CD4-positive, alpha-beta T cell (primary cell): Measurements from ENCODE around the gene CHST15. TPM values are rescaled to one million over a fixed set of nuclear protein-coding genes. Genes with fewer than 3 reads are reported as not detected.
"Not testable (repeated sequence)": the region's sequence is repeated elsewhere in the genome, so short reads cannot be mapped to it uniquely, and the experiment has no call there.

Experiments used
- ATAC-seq: fragments of 200-7000 bp; cut with Tn5 transposase; one replicate; pipeline ENCODE4 v1.10.0; 2022; ENCODE audit warnings: mild to moderate bottlenecking; ENCODE audit not compliant: poor library complexity
- CTCF ChIA-PET: fragments of 350-600 bp; sonication (Branson Sonifier 250); formaldehyde crosslinking; loops from one replicate; lab custom pipeline; 2021; ENCODE audit warnings: antibody characterized with exemption, inconsistent platforms; lab: Charles Lee
- POLR2A ChIA-PET: fragments of 350-600 bp; sonication (Branson Sonifier 250); formaldehyde crosslinking; loops from one replicate; lab custom pipeline; 2021; ENCODE audit warnings: antibody characterized with exemption, inconsistent platforms; lab: Charles Lee
- DNase-seq, 14 experiments: peaks; one replicate each; pipeline ENCODE4 v3.0.0-alpha.2; 2013 to 2020; ENCODE audit warnings: mixed read lengths in 2 of 14
- H3K27ac ChIP-seq, 2 donors: one replicate each; pipeline versions ENCODE4 v1.5.1 to v1.7.0; 2013; ENCODE audit warnings: low read length in 2 of 2, low read depth in 1 of 2, mild to moderate bottlenecking in 1 of 2
- H3K27me3 ChIP-seq, 2 experiments: 1 replicate in 1 of 2; 2 replicates in 1 of 2; pipeline versions ENCODE4 v1.6.1 to v1.7.0; 2013; ENCODE audit warnings: low read length in 2 of 2, control low read depth in 1 of 2, mild to moderate bottlenecking in 1 of 2, moderate library complexity in 1 of 2; ENCODE audit not compliant: insufficient read depth in 2 of 2, control insufficient read depth in 1 of 2
- H3K36me3 ChIP-seq: one replicate; pipeline ENCODE4 v1.6.1; 2013; ENCODE audit warnings: low read length, control low read depth; ENCODE audit not compliant: insufficient read depth
- H3K4me1 ChIP-seq: one replicate; pipeline ENCODE4 v1.6.1; 2013; ENCODE audit warnings: low read length, control low read depth; ENCODE audit not compliant: insufficient read depth
- H3K4me3 ChIP-seq: one replicate; pipeline ENCODE4 v1.5.1; 2013; ENCODE audit warnings: mild to moderate bottlenecking, low read length, moderate library complexity
- H3K9me3 ChIP-seq, 2 experiments: 1 replicate in 1 of 2; 2 replicates in 1 of 2; pipeline versions ENCODE4 v1.6.1 to v1.7.0; 2013; ENCODE audit warnings: low read length in 2 of 2, mild to moderate bottlenecking in 2 of 2, control low read depth in 1 of 2, moderate library complexity in 1 of 2; ENCODE audit not compliant: control insufficient read depth in 1 of 2, insufficient read depth in 1 of 2
- H3K27ac Mint-ChIP-seq: one replicate; pipeline ENCODE4 v1.8.0; 2020; ENCODE audit warnings: mixed read lengths
- H3K27me3 Mint-ChIP-seq: one replicate; pipeline ENCODE4 v1.8.0; 2021; ENCODE audit warnings: mixed read lengths
- H3K36me3 Mint-ChIP-seq: one replicate; pipeline ENCODE4 v1.8.0; 2021; ENCODE audit warnings: low read depth, mixed read lengths
- H3K4me1 Mint-ChIP-seq: one replicate; pipeline ENCODE4 v1.8.0; 2021; ENCODE audit warnings: low read depth, mixed read lengths
- H3K4me3 Mint-ChIP-seq: one replicate; pipeline ENCODE4 v1.8.0; 2020; ENCODE audit warnings: mild to moderate bottlenecking, mixed read lengths
- H3K9me3 Mint-ChIP-seq: one replicate; pipeline ENCODE4 v1.8.0; 2020; ENCODE audit warnings: mixed read lengths
- CTCF ChIP-seq: fragments of 200-600 bp; IDR thresholded peaks from one replicate; pipeline ENCODE4 v1.8.0; 2022; ENCODE audit warnings: antibody characterized with exemption, mild to moderate bottlenecking
- intact Hi-C, 2 experiments: fragments of 100-400 bp; cut with DNase I in 1 of 2; cut with micrococcal nuclease in 1 of 2; formaldehyde crosslinking; loops; one replicate each; pipeline versions ENCODE4 v1.15.1 to v1.9.0; 2023 to 2025; cut with DNase I, micrococcal nuclease
- total RNA-seq, 174 experiments: library from RNA in 2 of 174; stranded (reverse) in 2 of 174; gene quantifications; one replicate each; pipeline ENCODE4 v1.2.3 and lab custom pipeline; 2021 to 2026

CHST15 gene
- total RNA-seq, 2 experiments from 2014 or later: 0.42 to 0.52 TPM

DNA sequence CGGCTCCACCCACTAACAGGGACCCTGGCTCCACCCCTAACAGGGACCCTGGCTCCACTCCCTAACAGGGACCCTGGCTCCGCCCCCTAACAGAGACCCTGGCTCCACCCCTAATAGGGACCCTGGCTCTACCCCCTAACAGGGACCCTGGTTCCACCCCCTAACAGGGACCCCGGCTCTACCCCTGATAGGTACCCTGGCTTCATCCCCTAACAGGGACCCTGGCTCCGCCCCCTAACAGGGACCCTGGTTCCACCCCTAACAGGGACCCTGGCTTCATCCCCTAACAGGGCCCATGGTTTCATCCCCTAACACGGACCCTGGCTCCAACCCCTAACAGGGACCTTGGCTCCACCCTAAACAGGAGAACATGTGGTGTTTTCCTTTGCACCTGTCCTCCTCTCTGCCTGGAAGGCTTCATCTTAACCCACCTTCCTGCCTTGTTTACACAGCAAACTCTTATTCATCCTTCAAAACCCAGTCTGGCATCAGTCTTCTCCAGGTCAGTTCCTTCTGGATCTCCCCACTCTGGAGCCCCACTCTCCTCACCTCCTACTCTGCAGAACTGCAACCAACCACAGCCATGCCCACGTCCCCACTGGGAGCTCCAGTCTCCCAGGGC is 58.0 kb downstream of the CHST15 start:
- intact Hi-C loops: no loop called here
- DNase-seq (no peak), ATAC-seq (no peak)
- POLR2A ChIA-PET: no interaction called here
- Mint-ChIP-seq H3K36me3 (no peaks in the 10 kb centered on the region), H3K4me1 (peaks cover 10% of the 10 kb centered on the region), H3K9me3 (no peaks in the 10 kb centered on the region), H3K4me3 (no peak overlapping the region), H3K27me3 (no peaks in the 10 kb centered on the region), H3K27ac (no peak overlapping the region)
- CTCF ChIA-PET: no interaction called here
- Histone ChIP-seq H3K27ac (no peak overlapping the region), H3K4me3 (peak overlapping the region; percentile 16), H3K4me1 (peaks cover 12% of the 10 kb centered on the region), H3K9me3 (no peaks in the 10 kb centered on the region), H3K27me3 (no peaks in the 10 kb centered on the region), H3K36me3 (no peaks in the 10 kb centered on the region)
- TF ChIP-seq CTCF: no peak

- H3K4me1 Mint-ChIP-seq, DNase-seq, H3K27me3 Mint-ChIP-seq, H3K36me3 Mint-ChIP-seq, H3K9me3 Mint-ChIP-seq, H3K27ac Mint-ChIP-seq, H3K27me3 ChIP-seq, POLR2A ChIA-PET, H3K9me3 ChIP-seq, ATAC-seq, H3K4me3 Mint-ChIP-seq, intact Hi-C loops, CTCF ChIA-PET, H3K4me3 ChIP-seq, H3K27ac ChIP-seq, H3K36me3 ChIP-seq: not testable (repeated sequence)
- peaks cover 12% of the 10 kb centered on the region for H3K4me1 ChIP-seq
These were observed 58.7 kb downstream of the CHST15 start for GRCh38 chr10:124034576-124035305.

DNA sequence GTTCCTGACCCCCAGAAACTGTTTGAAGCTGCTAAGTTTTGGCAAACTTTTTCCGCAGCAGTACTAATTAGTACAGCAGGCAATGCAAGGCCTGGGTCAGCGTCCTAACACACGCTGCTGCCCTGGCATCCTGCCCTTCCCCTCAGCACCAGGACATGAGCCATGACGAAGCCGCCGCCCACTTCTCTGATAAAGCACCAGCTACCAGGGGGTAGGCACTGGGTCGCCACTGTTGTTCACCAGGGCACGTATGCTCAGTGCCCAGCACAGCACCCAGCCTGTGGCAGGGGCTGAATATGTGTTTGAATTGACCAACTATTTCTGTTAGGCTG is 59.5 kb downstream of the CHST15 start:
- H3K36me3 Mint-ChIP-seq: no peaks in the 10 kb centered on the region
- no peaks in the 10 kb centered on the region for H3K27me3 Mint-ChIP-seq
- H3K9me3 Mint-ChIP-seq: no peaks in the 10 kb centered on the region
- POLR2A ChIA-PET: no interaction called here
- Histone ChIP-seq H3K4me1 (peaks cover 12% of the 10 kb centered on the region), H3K36me3 (no peaks in the 10 kb centered on the region), H3K27ac (no peak overlapping the region), H3K4me3 (no peak overlapping the region), H3K9me3 (no peaks in the 10 kb centered on the region), H3K27me3 (no peaks in the 10 kb centered on the region)
- intact Hi-C loops: no loop called here
- no peak overlapping the region for H3K4me3 Mint-ChIP-seq
- CTCF ChIA-PET: interaction anchor here (1.5 kb wide), 1 partner anchor 39 kb away, joined by 3 read pairs; no protein-coding TSS in a partner anchor
- no peak overlapping the region for H3K27ac Mint-ChIP-seq
- no peak for DNase-seq
- ATAC-seq: no peak
- H3K4me1 Mint-ChIP-seq: peaks cover 10% of the 10 kb centered on the region
- TF ChIP-seq CTCF: no peak
